HG02798 (cell line): ENCODE data around the gene HPSE2.
"Not testable (repeated sequence)": the region's sequence is repeated elsewhere in the genome, so short reads cannot be mapped to it uniquely, and the experiment has no call there.

ENCODE experiments used
- ATAC-seq: cut with Tn5 transposase; IDR thresholded peaks from one replicate; pipeline ENCODE4 v1.9.1; 2021; ENCODE audit warnings: mild to moderate bottlenecking; ENCODE audit not compliant: unreplicated experiment, poor library complexity

The HPSE2 gene

GRCh38 chr10:99170116-99170675 lies 65.5 kb downstream of the HPSE2 start:
- no peak for ATAC-seq

- no peak for ATAC-seq
Measured at GRCh38 chr10:99161165-99161564, 74.5 kb downstream of the HPSE2 start.

- no peak for ATAC-seq
Measured at GRCh38 chr10:99143651-99144050, 92.0 kb downstream of the HPSE2 start.

DNA sequence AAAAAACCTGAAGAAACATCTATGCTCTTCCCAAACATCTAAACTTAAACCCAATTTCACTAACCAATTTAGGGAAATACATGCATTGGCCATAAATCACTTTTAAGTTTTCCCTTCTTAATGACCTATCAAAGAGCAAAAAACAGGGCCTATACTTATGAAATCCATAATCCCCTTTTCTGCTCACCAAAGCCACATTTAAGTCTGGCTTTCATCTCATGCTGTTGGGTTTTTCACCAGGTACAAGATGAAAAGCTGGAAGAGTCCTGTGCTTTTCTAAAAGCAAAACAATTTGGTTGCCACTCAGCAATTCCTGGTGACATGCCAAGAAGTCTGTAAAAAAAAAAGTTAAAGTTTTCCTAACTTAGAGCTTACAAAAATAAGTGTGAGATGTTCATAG lies 92.6 kb downstream of the HPSE2 start:
- ATAC-seq, result no peak

DNA sequence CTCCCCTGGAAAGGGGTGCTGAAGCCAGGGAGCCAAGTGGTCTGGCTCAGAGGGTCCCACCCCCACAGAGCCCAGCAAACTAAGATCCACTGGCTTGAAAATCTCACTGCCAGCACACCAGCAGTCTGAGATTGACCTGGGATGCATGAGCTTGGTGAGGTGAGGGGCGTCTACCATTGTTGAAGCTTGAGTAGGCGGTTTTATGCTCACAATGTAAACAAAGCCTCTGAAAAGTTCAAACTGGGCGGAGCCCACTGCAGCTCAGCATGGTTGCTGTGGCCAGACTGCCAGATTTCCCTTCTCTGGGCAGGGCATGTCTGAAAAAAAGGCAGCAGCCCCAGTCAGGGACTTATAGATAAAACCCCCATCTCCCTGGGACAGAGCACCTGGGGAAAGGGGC lies 102.8 kb downstream of the HPSE2 start:
- not testable (repeated sequence) for ATAC-seq

DNA sequence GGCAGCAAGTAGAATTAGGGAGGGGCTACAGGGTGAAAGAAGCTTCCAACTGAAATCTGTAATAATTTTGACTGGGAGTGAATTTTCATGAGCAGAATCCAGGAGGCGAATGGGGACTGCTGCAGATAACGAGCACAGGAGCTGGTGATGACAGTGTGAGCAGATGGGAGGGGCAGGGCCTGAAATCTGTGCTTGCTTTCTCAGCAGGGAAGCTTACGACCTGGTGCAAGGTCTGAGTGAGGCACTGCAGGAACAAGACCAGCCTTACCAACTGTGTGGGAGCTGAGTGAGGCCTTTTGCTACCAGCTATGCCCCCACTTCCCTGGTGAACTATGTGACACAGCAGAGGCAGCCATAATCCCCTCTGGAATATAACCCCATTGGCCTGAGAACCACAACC lies 109.8 kb downstream of the HPSE2 start:
- ATAC-seq, result no peak

DNA sequence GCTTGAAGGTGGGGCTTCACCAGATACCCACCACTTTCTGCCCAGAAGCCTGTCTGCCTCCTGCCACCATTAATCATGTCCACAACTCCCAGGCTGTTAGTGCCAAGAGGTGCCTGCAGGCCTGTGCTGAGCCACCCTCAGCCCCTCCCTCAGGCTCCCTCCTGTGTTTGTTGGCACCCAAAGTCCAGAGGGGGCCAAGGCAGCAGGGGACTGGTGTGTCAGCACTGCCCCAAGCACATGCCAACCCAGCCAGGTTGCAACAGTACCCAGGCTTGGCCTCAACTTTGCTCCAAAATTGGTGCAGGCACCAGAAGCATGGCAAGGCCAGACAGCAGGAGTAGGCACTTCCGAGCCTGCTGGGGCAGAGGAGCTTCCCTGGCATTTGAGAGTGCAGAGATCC lies 111.3 kb downstream of the HPSE2 start:
- no peak for ATAC-seq

DNA sequence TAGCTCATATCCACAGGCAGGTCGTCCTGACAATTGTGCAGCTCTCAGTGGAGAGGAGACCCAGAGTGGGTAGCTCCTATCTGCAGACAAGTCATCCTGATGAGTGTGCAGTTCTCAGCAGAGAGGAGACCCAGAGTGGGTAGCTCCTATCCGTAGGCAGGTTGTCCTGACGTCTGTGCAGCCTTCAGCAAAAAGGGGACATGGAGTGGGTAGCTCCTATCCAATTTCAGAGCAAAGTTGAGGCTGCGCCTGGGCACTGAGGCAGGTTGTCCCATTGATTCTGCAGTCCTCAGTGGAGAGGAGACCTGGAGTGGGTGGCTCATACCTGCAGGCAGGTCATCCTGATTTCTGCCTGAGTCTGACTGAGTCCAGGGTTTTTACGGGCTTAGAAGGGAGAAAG lies 111.8 kb downstream of the HPSE2 start:
- no peak for ATAC-seq

DNA sequence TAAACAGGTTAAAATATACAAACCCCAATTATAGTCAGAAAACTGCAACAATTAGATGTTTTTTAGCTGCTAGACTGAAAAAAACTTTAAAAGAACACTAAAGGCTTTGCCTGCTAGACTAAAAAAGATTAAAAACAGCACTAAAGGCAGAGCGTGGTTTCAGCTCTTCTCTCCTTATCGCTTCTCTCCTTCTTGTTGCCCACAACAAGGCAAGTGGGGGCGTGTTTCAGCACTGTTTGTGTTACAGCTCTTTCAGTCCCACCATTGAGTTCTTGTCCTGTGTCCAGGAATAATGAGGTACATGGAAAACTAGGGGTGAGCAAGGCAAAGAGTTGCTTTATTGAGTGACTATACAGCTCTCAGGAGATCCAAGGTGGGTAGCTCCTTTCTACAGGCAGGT lies 112.3 kb downstream of the HPSE2 start:
- ATAC-seq, result no peak

DNA sequence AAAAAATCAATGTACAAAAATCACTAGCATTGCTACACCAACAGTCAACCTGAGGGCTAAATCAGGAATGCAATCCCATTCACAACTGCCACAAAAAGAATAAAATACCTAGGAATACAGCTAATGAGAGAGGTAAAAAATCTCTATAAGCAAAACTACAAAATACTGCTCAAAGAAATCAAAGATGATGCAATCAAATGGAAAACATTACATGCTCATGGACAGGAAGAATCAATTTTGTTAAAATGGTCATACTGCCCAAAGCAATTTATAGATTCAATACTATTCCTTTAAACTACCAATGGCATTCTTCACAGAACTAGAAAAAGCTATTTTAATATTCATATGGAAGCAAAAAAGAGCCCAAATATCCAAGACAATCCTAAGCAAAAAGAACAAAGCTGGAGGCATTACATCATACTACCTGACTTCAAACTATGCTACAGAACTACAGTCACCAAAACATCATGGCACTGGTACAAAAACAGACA lies 116.3 kb downstream of the HPSE2 start:
- no peak for ATAC-seq

GRCh38 chr10:99115703-99116102 lies 119.9 kb downstream of the HPSE2 start:
- ATAC-seq, result no peak

DNA sequence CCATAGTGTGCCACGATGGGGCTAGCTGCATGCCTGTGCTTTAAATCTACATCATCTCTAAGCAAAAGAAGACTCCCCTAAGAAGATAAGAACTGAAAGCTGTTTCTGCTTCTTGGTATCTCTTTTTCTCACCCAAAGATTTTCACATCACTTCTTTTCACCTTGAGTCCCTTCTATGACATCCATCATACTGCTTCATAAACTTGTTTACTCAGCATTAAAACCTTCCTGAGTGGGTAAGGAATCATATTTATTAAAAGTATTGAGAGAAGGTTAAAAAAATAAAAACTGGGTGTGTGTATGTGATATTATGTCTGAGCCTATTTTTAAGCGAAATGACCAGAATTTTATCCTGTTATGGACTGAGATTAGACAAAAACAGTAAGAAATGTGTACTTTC lies 150.3 kb downstream of the HPSE2 start:
- ATAC-seq, result no peak

DNA sequence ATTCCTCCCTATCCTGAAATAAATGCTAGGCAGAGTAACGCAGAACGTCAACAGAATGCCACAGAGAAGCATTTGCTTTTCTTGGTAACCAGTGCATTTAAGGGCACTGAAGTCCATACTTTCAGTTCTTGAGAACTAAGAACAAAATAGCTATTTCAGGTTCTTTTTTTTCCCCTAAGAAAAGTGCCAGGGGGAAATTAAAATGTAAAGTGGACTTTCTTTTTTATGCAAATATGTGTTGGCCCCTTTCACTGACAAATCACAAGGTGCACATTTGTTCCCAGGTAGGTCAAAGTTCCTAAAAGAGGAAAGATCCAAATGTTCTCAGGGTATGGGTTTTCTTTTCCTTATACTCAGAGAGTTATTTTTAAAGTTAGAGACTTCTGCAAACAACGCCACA lies 151.5 kb downstream of the HPSE2 start:
- no peak for ATAC-seq

DNA sequence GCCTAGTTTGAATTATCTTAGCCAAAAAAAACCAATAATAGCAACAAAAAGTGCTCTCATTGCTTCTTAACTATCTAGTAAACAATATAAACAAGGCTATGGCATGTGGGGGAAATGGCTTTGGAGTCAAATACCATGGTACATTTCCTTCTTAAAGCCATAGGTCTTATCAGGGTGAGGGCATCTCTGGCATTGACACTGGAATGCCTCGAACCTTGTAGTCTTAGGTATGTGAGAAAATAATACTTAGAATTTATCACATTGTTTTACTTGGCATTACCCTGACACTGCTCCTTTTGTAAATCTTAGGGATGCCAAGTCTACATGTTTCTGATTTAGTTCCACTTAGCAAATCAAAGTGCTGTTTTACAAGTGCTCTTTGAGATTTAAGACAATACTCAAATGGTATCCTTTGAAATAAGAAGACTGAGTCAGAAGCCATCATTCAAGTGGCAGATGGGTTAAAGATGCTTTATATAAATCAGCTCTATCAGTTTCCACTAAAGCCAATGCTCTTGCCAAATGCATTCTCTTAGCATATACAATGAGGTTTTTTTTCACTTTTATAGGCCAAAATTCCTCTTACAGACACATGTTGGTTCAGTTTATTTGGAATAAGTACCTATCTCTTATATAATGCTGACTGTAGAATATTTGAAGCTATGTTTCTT lies 155.2 kb downstream of the HPSE2 start:
- ATAC-seq, result no peak

DNA sequence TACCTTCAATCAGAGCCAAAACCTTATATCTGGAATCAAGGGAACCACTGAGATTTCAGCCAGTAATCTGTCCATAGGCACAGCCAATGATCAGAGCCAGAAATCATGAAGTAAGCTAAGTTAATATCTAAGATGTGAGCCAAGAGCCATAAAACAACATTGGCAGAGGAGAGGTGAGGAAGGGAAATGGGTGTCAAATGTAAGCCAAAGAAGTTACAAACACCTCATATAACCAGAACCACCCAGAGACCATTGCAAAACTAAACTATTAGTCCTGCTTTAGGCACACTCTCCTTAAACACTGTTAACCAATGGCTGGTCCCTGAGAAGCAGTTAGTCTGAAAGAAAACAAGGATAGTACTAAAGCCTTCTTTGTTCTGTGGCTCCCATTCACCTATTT lies 173.1 kb downstream of the HPSE2 start:
- no peak for ATAC-seq

DNA sequence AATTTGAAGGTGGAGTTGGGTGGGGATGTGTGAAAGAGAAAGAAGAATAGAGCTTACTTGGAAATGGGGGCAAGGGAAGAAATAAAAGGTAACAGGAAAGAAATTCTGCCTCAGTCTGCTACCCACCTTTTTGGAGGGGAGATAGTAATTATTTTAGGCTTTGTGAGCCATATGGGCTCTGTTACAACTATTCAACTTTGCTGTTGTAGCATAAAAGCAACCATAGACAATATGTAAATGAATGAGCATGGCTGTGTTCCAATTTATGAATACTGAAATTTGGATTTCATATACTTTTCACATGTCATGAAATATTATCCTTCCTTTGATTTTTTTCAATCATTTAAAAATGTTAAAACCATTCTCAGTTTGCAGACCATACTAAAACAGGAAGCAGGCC lies 176.9 kb downstream of the HPSE2 start:
- ATAC-seq, result no peak

DNA sequence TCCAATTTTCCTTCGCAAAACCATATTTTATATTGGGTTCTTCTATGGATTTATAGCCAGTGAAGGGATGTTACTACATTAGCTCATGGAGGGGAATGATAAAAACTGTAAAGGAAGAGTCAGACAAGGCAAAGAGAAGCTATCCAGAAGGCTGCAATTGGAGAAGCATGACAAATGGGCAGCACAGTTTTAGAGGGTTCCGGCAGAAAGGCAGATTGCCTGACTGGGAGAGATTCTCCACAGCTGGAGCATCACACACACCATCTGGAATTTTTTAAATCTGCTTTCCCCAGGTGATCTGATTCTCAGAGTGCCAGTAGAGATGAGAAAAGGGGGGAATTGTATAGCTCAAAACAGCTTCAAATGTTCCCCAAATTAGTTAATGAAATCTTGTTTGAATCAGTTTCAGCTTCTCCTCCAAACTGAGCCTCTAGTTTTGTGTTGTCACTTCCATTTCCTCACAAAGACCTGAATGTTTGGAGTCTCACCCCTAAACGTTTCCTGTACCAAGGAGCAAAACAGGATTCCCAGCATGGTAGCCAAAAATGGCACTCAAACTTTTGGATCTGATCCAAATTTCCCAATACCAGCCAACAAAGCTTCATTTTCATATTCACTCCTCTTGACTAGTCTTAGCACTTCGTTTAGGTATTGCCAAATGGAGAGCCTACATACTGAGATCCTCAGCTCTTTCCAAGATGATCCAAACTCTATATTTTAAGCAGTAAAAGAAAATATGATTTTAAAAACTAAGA lies 177.5 kb downstream of the HPSE2 start:
- no peak for ATAC-seq

- no peak for ATAC-seq
Measured at GRCh38 chr10:99045671-99046070, 190.0 kb downstream of the HPSE2 start.

- ATAC-seq, result no peak
Measured at GRCh38 chr10:99042051-99042771, 193.4 kb downstream of the HPSE2 start.

DNA sequence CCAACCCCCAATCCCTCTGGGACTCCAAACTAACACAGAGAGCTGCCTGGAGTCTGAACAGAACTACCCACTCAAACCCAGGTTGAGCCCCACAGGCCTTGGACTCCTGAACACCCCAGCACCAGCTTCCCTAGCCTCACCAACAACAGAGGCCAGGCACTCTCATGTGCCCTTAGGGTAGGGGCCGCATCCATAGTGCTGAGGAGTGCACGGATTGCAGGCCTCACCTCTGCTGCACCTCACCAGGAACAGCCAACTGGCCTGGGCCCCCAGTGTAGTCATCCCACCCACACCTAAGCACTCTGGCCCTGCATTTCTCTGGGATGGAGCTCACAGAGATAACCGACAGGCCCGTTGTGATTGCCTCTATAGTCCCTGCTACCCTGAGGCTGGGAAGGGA lies 194.2 kb downstream of the HPSE2 start:
- no peak for ATAC-seq

DNA sequence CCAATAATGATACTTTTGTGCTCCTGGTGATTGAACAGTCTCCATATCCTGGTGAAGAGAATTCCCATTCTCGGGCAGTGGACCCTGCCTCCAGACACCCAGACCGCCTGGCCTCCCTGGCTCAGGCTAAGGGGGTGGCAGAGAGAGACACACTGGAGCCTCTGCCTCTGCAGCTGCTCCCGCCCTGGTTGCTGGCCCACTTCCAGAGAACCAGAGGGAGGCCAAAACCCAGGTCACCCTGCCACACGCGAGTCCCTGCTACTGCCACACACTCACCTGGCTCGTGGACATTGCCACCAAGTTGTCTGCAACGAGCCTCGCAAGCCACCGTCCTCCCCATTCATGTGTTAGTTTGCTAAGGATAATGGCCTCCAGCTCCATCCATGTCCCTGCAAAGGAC lies 221.8 kb downstream of the HPSE2 start:
- ATAC-seq, result no peak
